Fibroblast of villous mesenchyme (primary cell): Measurements from ENCODE around the gene PSAP. TPM values are rescaled to one million over a fixed set of nuclear protein-coding genes. Genes with fewer than 3 reads are reported as not detected.

Source experiments
- DNase-seq: peaks from one replicate; pipeline ENCODE4 v3.0.0-alpha.2; 2010; ENCODE audit warnings: low read depth
- H3K4me3 ChIP-seq: 2 replicates; pipeline ENCODE4 v1.5.1; 2011; ENCODE audit warnings: low read depth, mild to moderate bottlenecking, low read length
- CTCF ChIP-seq: IDR thresholded peaks from 2 replicates; pipeline ENCODE4 v1.5.1; 2012; ENCODE audit warnings: low read depth, mild to moderate bottlenecking, low read length; ENCODE audit not compliant: insufficient read depth
- total RNA-seq: library from RNA; depleted of rRNA; stranded (reverse); fragments of >200 nt; gene quantifications from 2 replicates; pipeline ENCODE4 v1.2.3, GENCODE V29; 2012

The PSAP gene
- total RNA-seq, 1 donor: 521 TPM

DNA sequence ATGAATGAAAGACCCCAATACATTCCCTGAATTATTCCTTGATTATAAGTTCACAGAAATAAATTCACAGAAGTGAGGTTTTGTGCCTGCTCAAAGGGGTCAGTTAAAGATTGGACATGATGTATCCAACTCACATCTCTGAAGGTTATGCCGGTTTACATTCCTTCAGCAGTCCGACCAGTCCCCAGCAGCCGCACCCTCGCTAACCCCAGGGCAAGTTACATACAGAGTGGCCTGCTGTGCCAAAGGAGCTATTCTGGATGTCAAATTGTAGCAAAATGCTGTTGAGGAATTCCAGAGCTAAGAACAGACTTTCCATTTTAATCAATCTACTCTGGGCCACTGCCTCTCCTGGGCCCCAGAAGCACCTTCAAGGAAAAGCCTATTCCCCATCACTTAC, 20.3 kb downstream of the PSAP start:
- TF ChIP-seq CTCF: no peak
- DNase-seq: no peak
- H3K4me3 ChIP-seq: no peak overlapping the region

GRCh38 chr10:71829896-71830295, 21.2 kb downstream of the PSAP start:
- TF ChIP-seq CTCF: no peak
- no peak for DNase-seq
- no peak overlapping the region for H3K4me3 ChIP-seq

- peak; percentile 36 for DNase-seq
- no peak for TF ChIP-seq CTCF
- H3K4me3 ChIP-seq: no peak overlapping the region
Observed at GRCh38 chr10:71829171-71829570, 21.9 kb downstream of the PSAP start.

DNA sequence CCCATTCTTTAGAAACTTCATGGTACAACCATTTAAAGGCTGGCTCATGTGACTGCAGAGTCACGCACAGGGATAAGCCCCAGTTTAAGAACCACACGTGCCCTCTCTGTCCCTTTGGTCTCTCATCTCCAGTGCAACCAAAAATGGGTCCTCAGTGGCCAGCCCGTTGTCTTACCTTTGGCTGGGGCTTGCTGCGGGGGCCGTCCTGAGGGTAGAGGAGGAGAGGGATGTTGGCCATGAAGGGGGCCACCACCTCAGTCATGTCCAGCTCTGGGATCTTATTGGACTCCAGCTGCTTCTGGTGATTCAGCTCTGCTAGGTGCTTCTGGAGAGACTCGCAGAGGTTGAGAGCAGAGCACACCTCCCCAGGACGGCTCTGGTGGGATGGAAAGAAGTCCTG, 22.3 kb downstream of the PSAP start:
- DNase-seq: no peak
- no peak overlapping the region for H3K4me3 ChIP-seq
- TF ChIP-seq CTCF: no peak

- TF ChIP-seq CTCF: no peak
- H3K4me3 ChIP-seq: no peak overlapping the region
- DNase-seq: no peak
Observed at GRCh38 chr10:71827852-71828251, 23.2 kb downstream of the PSAP start.

DNA sequence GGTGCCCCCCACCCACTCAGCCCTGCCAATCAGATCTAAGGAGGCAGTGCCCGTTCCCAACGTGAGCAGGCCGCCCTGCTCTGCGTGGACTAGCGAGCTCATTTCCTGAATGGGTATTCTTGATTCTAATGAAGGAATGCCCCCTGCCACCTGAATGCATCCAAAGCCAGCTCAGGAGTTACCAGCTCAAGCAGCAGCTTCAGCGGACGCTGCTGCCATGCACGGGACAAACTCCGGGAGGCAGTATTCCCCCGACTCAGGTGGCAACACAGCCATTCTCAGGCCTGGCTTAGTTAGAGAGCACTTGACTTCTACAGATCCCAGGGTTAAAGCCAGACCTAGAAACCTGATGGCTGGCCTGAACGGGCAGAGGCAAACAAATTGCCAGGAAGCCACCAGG, 25.8 kb downstream of the PSAP start:
- H3K4me3 ChIP-seq: no peak overlapping the region
- DNase-seq: no peak
- TF ChIP-seq CTCF: peak; percentile 4

DNA sequence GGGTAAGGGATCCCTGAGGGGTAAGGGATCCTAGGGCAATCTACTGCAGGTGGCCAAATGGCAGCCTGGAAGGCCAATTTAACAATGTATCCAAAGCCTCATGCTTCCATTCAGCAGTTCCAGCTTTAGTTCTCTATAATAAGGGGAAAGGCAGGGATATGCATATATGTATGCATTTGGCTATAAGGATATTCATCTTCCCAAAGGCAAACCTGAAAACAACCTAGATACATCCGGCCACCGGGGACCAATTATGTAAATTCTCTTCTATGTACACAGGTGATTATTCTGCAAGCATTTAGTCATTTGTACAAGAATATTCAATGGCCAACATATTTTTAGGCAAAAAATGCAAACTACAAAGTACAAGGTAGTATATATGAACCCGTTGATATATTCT, 26.7 kb downstream of the PSAP start:
- DNase-seq: no peak
- no peak overlapping the region for H3K4me3 ChIP-seq
- TF ChIP-seq CTCF: no peak
